ENCODE measurements around the gene ZNHIT3.

Gene ZNHIT3

GRCh38 chr17:36545077-36545464 lies 58.6 kb downstream of the ZNHIT3 start:
- peak in 25 of 51 donors; percentile 67 to 95 (median 84) for DNase-seq

All from hypothalamus (tissue), 51 donors.